HCT116 (cell line): ENCODE data around the gene TAC3.

Experiments
- ATF3 ChIP-seq: IDR thresholded peaks from 2 replicates; pipeline ENCODE4 v1.6.1; 2012
- CEBPB ChIP-seq: IDR thresholded peaks from 2 replicates; pipeline ENCODE4 v1.6.1; 2012; ENCODE audit warnings: low read depth
- CTCF ChIP-seq, 3 experiments: fragments of 200-600 bp in 1 of 3; sonication (generic) in 1 of 3; IDR thresholded peaks in 2 of 3; conservative IDR thresholded peaks in 1 of 3; 2 replicates each; pipeline ENCODE4 v1.5.1; 2012 to 2017; ENCODE audit warnings: low read depth in 2 of 3, low read length in 2 of 3, antibody characterized with exemption in 1 of 3, borderline replicate concordance in 1 of 3, control low read depth in 1 of 3, mild to moderate bottlenecking in 1 of 3, mixed read lengths in 1 of 3, mixed run types in 1 of 3, moderate library complexity in 1 of 3; ENCODE audit not compliant: insufficient read depth in 1 of 3
- EZH2 ChIP-seq: fragments of 200-600 bp; sonication (generic); IDR thresholded peaks from 2 replicates; pipeline ENCODE4 v1.6.1; 2017; ENCODE audit warnings: antibody characterized with exemption, mixed run types
- EZH2phosphoT487 ChIP-seq: fragments of 200-600 bp; IDR thresholded peaks from 2 replicates; pipeline ENCODE4 v1.6.1; 2018; ENCODE audit warnings: antibody characterized with exemption, borderline replicate concordance
- FOSL1 ChIP-seq: IDR thresholded peaks from 2 replicates; pipeline ENCODE4 v1.6.1; 2012; ENCODE audit warnings: low read depth
- JUND ChIP-seq: IDR thresholded peaks from 2 replicates; pipeline ENCODE4 v1.6.1; 2012
- MAX ChIP-seq: IDR thresholded peaks from 2 replicates; pipeline ENCODE4 v1.6.1; 2012
- POLR2A ChIP-seq: IDR thresholded peaks from 2 replicates; pipeline ENCODE4 v1.7.0; 2011; ENCODE audit warnings: borderline replicate concordance; ENCODE audit not compliant: insufficient read depth, insufficient read length; ENCODE audit errors: extremely low read depth
- POLR2AphosphoS5 ChIP-seq: IDR thresholded peaks from 2 replicates; pipeline ENCODE4 v1.6.1; 2011; ENCODE audit warnings: mild to moderate bottlenecking, low read depth, low read length, moderate library complexity
- SP1 ChIP-seq: IDR thresholded peaks from 2 replicates; pipeline ENCODE4 v1.6.1; 2012; ENCODE audit warnings: low read depth
- SRF ChIP-seq: IDR thresholded peaks from 2 replicates; pipeline ENCODE4 v1.6.1; 2012; ENCODE audit warnings: low read depth
- YY1 ChIP-seq: IDR thresholded peaks from 2 replicates; pipeline ENCODE4 v1.6.1; 2011; ENCODE audit warnings: low read length, low read depth, moderate library complexity, mild to moderate bottlenecking; ENCODE audit not compliant: insufficient replicate concordance; ENCODE audit errors: extremely low read depth
- ZNF274 ChIP-seq: fragments of 200-500 bp; sonication (Bioruptor generic); IDR thresholded peaks from 2 replicates; pipeline ENCODE4 v1.6.1; 2014; ENCODE audit warnings: mild to moderate bottlenecking, low read depth, low read length, inconsistent platforms

- no peak for TF ChIP-seq EZH2
- TF ChIP-seq ZNF274: no peak
- TF ChIP-seq CTCF (IDR thresholded peaks at IDR 0.05 in 2 of 3, conservative IDR thresholded peaks at IDR 0.05 in 1 of 3; ENCODE audit: borderline replicate concordance in 1 of 3, insufficient read depth in 1 of 3, low read depth in 2 of 3, low read length in 2 of 3): peak; percentile 47 to 85 (median 60)
- no peak for TF ChIP-seq FOSL1
- peak; percentile 37 for TF ChIP-seq POLR2A
- TF ChIP-seq POLR2AphosphoS5: peak; percentile 82
- no peak for TF ChIP-seq CEBPB
- no peak for TF ChIP-seq MAX
- no peak for TF ChIP-seq JUND
- TF ChIP-seq YY1: peak; percentile 7
- no peak for TF ChIP-seq SP1
- TF ChIP-seq EZH2phosphoT487: no peak
- TF ChIP-seq SRF: no peak
- no peak for TF ChIP-seq ATF3
Measured at GRCh38 chr12:57005980-57006808, 10.1 kb downstream of the TAC3 start, which contains the start of gene ZBTB39.
